ENCODE measurements around the gene MTHFD1. TPM values are rescaled to one million over a fixed set of nuclear protein-coding genes. Genes with fewer than 3 reads are reported as not detected.

The MTHFD1 gene
- total and polyA plus RNA-seq, 3 donors from 2014 or later, result 22.3 to 28.8 (median 27.4) TPM

DNA sequence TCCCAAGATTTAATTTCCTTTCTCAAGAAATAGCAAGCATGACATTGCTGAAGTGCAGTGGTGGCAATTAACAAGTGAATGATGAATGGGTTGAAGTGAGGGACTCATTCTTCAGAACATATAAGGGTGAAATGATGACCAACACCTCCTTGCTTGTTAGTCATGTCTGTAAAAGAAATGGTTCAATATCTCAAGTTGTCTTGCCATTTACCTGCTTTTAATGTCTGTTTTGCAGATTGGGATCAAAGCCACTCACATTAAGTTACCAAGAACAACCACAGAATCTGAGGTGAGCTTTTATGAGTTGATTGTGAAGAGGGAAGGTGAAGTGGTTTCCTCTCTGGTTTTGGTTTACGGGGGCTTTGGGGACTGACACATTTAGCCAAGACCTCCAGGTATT lies 24.1 kb downstream of the MTHFD1 start:
- Histone ChIP-seq H3K4me3 (no peak overlapping the region), H3K27ac (no peak overlapping the region), H3K27me3 (no peaks in the 10 kb centered on the region), H3K4me1 (no peaks in the 10 kb centered on the region), H3K36me3 (ENCODE audit: low read depth, missing control alignments) (no peaks in the 10 kb centered on the region), H3K9me3 (no peaks in the 10 kb centered on the region)
- intact Hi-C loops (cut with DNase I; ENCODE audit: low total_unique reads), result no loop called here
- WGBS, 2 donors, result 96 to 100% methylated on average over 1 of the region's 1 CpG
- no peak for DNase-seq
- TF ChIP-seq POLR2A (IDR thresholded peaks at IDR 0.05) (no peak), CTCF (IDR thresholded peaks at IDR 0.05) (no peak)

GRCh38 chr14:64416348-64416932 lies 28.3 kb downstream of the MTHFD1 start:
- Histone ChIP-seq H3K27me3 (no peaks in the 10 kb centered on the region), H3K4me1 (no peaks in the 10 kb centered on the region), H3K36me3 (ENCODE audit: low read depth, missing control alignments) (no peaks in the 10 kb centered on the region), H3K9me3 (no peaks in the 10 kb centered on the region), H3K4me3 (no peak overlapping the region), H3K27ac (no peak overlapping the region)
- TF ChIP-seq POLR2A (IDR thresholded peaks at IDR 0.05) (no peak), CTCF (IDR thresholded peaks at IDR 0.05) (no peak)
- DNase-seq, result no peak
- intact Hi-C loops (cut with DNase I; ENCODE audit: low total_unique reads), result no loop called here
- WGBS, 2 donors, result 88 to 90% methylated on average over 3 of the region's 3 CpGs

GRCh38 chr14:64417055-64417770 lies 29.1 kb downstream of the MTHFD1 start:
- no peaks in the 10 kb centered on the region for H3K27me3 ChIP-seq
- no peak overlapping the region for H3K27ac ChIP-seq
- H3K9me3 ChIP-seq, result no peaks in the 10 kb centered on the region
- no peak for DNase-seq
- no peaks in the 10 kb centered on the region for H3K36me3 ChIP-seq (ENCODE audit: low read depth, missing control alignments)
- intact Hi-C loops (cut with DNase I; ENCODE audit: low total_unique reads), result no loop called here
- no peak for TF ChIP-seq CTCF (IDR thresholded peaks at IDR 0.05)
- no peak for TF ChIP-seq POLR2A (IDR thresholded peaks at IDR 0.05)
- H3K4me1 ChIP-seq, result no peaks in the 10 kb centered on the region
- no peak overlapping the region for H3K4me3 ChIP-seq
- 90% methylated on average over 5 of the region's 5 CpGs for WGBS, 2 donors

- Histone ChIP-seq H3K4me3 (no peak overlapping the region), H3K36me3 (ENCODE audit: low read depth, missing control alignments) (no peaks in the 10 kb centered on the region), H3K27me3 (no peaks in the 10 kb centered on the region), H3K9me3 (no peaks in the 10 kb centered on the region), H3K27ac (no peak overlapping the region), H3K4me1 (no peaks in the 10 kb centered on the region)
- WGBS, 2 donors, result 97% methylated on average over 7 of the region's 7 CpGs
- TF ChIP-seq CTCF (IDR thresholded peaks at IDR 0.05) (no peak), POLR2A (IDR thresholded peaks at IDR 0.05) (no peak)
- DNase-seq, result no peak
- intact Hi-C loops (cut with DNase I; ENCODE audit: low total_unique reads), result no loop called here
Observed at GRCh38 chr14:64417771-64418125, 29.6 kb downstream of the MTHFD1 start.

GRCh38 chr14:64419003-64419402 lies 30.9 kb downstream of the MTHFD1 start:
- intact Hi-C loops (cut with DNase I; ENCODE audit: low total_unique reads), result no loop called here
- WGBS, 2 donors, result 92 to 95% methylated on average over 4 to 7 of the region's 7 CpGs
- Histone ChIP-seq H3K9me3 (no peaks in the 10 kb centered on the region), H3K4me3 (no peak overlapping the region), H3K27me3 (no peaks in the 10 kb centered on the region), H3K36me3 (ENCODE audit: low read depth, missing control alignments) (no peaks in the 10 kb centered on the region), H3K4me1 (no peaks in the 10 kb centered on the region), H3K27ac (no peak overlapping the region)
- TF ChIP-seq CTCF (IDR thresholded peaks at IDR 0.05) (no peak), POLR2A (IDR thresholded peaks at IDR 0.05) (no peak)
- no peak for DNase-seq

Measured in testis (tissue), 3 donors.